ENCODE data around the gene SURF1.

GRCh38 chr9:133309608-133310007 is 46.7 kb downstream of the SURF1 start:
- TF ChIP-seq CTCF (IDR thresholded peaks at IDR 0.05) (no peak), POLR2AphosphoS5 (IDR thresholded peaks at IDR 0.05) (no peak), POLR2A (IDR thresholded peaks at IDR 0.05; ENCODE audit: low read depth) (no peak)

Measured in esophagus muscularis mucosa (tissue), 3 donors.